GM21381 (cell line): ENCODE measurements around the gene RBM19.

ENCODE experiments used
- ATAC-seq: cut with Tn5 transposase; IDR thresholded peaks from one replicate; pipeline ENCODE4 v1.9.1; 2021; ENCODE audit warnings: mild to moderate bottlenecking, moderate library complexity; ENCODE audit not compliant: unreplicated experiment

RBM19 gene

GRCh38 chr12:113959096-113959495, 7.0 kb downstream of the RBM19 start:
- ATAC-seq, result no peak

DNA sequence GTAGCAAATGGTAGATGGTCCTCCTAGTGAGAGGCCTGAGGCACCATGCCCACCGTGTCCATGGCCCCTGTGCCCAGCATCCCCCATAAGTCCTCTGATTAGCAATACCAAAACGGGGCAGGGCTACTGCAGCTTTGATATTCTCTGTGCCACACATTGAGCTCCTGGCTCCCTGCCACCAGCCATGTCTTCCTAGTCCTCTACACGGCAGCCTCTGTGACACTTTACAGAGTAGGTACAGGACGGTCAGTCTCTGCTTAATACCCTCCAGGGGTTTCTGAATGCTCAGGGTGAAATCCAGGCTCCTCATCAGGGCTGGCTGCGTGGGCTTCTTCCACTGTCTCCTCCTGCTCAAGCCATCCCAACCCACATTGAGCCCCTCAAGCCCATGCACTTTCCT, 8.0 kb downstream of the RBM19 start:
- ATAC-seq, result no peak

GRCh38 chr12:113957627-113958026, 8.5 kb downstream of the RBM19 start:
- ATAC-seq, result no peak

DNA sequence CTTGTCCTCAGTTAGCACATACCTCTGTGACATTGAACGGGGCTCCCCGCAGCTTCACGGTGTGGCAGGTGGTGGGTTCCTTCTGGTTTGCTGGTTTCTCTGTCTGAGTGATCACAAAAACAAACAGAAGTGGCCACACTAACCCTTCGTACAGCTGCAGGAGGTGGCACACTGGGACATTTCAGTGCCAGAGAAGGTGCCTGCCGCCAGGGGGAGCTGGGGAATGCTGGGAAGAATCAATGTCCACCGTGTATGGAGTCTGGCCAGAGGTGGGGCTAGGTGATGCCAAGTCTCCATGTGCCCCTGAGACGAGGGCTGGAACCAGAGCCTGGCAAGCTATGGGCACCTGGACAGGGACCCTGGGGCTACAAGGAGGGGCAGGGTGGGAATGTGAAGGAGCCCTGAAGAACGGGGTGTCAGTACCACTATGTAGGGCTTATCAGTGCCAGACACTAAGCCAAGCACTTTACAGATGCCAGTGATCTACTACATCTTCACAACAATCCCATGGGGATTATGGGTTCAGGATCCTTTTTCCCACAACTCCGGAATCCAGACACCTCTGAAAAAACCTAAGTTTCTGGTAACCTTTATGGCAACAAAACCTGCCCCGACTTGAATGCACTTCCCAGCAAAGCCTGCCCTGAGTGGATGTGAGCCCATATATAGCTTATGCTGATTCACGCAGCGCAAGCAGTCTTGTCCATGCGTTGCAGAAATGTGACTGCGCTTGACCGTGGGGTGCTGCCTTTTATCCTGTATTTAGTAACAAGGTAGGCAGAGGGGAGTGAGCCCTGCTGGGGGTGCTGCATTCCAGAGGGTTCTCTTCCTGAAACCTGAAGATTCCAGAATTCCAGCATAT, 10.8 kb downstream of the RBM19 start:
- ATAC-seq, result no peak

GRCh38 chr12:113954547-113954946, 11.6 kb downstream of the RBM19 start:
- ATAC-seq, result no peak

- no peak for ATAC-seq
Measured at GRCh38 chr12:113950873-113951272, 15.3 kb downstream of the RBM19 start.

- no peak for ATAC-seq
Measured at GRCh38 chr12:113949321-113950305, 16.5 kb downstream of the RBM19 start.

GRCh38 chr12:113948151-113948914, 17.8 kb downstream of the RBM19 start:
- no peak for ATAC-seq

GRCh38 chr12:113946175-113946574, 19.9 kb downstream of the RBM19 start:
- no peak for ATAC-seq

DNA sequence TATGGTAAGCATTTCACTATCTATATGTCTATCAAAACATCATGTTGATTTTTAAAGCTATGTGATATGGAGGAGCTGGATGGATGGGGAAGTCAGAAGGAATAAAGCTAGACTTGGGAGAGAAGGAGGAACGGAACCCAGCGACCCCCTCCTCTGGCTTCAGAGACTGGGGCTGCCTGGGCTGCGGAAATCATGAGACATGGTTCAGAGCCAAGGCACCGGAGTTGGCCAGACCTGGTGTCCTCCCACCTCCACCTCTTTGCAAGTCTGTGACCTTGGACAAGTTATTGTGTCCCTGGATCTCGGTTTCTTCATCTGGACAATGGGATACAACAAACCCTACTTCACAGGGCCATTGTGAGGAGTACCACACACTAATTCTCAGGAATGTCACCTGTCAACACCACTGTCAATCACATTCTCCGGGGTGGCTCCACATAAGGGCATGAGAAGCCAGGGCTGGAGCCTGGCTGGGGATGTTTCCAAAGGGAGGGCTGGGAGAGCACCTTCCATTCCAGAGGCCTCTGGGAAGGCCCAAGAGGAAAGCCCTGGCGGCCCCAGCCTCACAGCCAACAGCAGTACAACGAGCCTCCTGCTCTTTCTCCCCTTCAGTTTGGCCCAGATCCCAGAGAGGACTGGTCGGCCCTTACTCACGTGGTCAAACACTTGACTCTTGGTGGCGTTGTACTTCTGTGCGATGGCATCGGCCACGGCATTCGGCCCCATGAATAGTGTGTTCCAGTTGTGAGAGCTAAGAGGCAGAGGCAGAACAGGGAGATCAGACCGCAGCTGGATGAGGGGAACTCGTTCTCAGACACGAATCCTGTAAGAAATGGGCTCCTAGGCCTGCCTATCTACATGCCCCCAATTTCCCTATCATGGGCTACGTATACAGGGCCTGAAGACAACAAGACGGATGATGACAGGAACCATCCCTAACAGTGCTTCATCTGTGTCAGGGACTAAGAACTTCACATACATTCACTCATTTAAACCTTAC, 20.7 kb downstream of the RBM19 start:
- ATAC-seq, result no peak

DNA sequence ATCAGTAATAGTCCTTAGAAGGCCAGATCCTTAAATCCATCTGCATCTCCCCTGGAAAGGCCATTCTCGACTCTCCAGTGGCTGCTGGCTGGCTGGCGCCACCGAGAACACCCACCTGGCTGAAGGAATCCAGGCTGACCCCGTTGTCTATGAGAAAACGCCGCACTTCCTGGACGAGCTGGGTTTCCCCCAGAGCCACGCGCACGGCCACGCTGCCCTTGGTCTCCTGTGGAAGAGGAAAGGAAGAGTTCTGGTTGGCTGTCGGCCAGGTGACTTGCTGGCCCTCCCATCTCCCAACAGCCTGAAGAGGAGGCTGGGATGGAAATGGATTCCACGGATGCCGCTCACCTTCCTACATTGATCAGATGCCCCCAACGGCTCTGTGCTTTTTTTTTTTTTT, 23.9 kb downstream of the RBM19 start:
- ATAC-seq, result no peak

- no peak for ATAC-seq
Measured at GRCh38 chr12:113941208-113941486, 25.0 kb downstream of the RBM19 start.

GRCh38 chr12:113940357-113941207, 25.5 kb downstream of the RBM19 start:
- ATAC-seq, result no peak

DNA sequence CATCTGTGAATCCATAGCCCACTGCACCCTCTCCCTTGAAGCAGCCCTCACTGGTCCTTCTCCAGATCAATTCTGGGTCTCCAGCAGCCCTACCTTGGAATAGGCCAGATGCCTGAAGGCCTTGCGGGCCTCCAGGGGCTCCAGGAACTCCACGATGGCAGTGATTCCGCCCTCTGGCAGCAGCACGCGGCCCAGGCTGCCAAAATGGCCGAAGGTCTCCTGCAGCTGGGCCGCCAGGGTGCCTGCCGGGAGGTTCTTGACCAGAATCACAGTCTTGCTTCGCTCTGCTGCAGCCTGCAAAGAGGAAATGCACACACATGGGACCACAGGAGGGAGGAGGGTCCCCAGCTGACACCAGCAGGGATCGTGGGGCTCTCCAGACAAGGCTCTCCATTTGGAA, 26.3 kb downstream of the RBM19 start:
- no peak for ATAC-seq

DNA sequence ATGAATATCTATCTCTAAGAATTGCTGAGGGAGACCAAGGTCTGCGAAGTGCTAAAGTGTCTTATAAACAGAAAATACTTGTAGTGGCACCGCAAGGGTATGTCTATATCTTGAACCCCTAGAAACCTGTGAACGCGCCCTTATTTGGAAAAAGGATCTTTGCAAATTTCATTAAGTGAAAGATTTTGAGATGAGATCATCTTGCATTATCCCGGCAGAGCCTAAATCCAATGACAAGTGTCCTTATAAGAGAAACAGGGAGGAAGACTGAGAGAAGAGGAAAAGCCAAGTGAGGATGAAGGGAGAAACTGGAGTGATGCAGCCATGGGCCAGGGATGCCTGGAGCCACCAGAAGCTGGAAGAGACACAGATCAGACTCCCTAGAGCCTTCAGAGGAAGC, 27.7 kb downstream of the RBM19 start:
- ATAC-seq, result no peak

DNA sequence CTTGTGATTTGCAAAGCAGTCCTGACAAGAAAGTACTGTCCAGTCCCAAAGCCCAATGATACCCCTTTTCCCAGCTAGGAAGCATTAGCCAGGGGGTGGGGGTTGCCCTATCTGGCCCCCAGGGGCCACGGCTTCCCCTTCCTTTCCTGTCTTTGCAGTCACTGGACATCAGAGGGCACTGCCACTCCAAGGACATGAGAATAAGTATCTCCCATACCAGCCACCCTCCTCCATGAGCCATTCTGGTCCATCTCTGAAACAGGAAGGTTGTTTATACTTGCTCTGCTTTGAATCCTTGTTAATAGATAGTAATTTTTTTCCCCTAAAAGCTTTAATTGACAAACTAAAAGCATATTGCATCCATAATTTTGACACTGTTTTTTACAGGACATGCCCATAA, 29.7 kb downstream of the RBM19 start:
- ATAC-seq, result no peak

GRCh38 chr12:113935459-113935858, 30.7 kb downstream of the RBM19 start:
- ATAC-seq, result no peak

GRCh38 chr12:113934946-113935345, 31.2 kb downstream of the RBM19 start:
- no peak for ATAC-seq
